Measurements from ENCODE around the gene SLC25A12. TPM values are rescaled to one million over a fixed set of nuclear protein-coding genes. Genes with fewer than 3 reads are reported as not detected.

SLC25A12 gene
- total RNA-seq, 4 donors from 2014 or later, result 37.3 to 61.4 (median 46.3) TPM

- Histone ChIP-seq H3K27me3 (no peaks in the 10 kb centered on the region), H3K27ac (no peak overlapping the region), H3K36me3 (peaks cover 10 to 20% of the 10 kb centered on the region in 2 donors), H3K4me1 (no peaks in the 10 kb centered on the region), H3K9me3 (no peaks in the 10 kb centered on the region), H3K4me3 (replicated peaks in 1 of 3) (no peak overlapping the region)
- TF ChIP-seq CTCF (IDR thresholded peaks at IDR 0.05) (no peak), POLR2A (IDR thresholded peaks at IDR 0.05) (no peak)
- intact Hi-C loops (cut with DNase I), result no loop called here
- no peak for DNase-seq
- 61 to 64% methylated on average over 1 of the region's 1 CpG for WGBS, 2 donors
Observed at GRCh38 chr2:171745141-171745540, 148.9 kb downstream of the SLC25A12 start.

GRCh38 chr2:171742760-171743159, 151.3 kb downstream of the SLC25A12 start:
- WGBS, 2 donors, result 74 to 93% methylated on average over 1 of the region's 1 CpG
- H3K4me3 ChIP-seq (replicated peaks in 1 of 3), result no peak overlapping the region
- no peaks in the 10 kb centered on the region for H3K4me1 ChIP-seq
- no peaks in the 10 kb centered on the region for H3K9me3 ChIP-seq
- H3K27ac ChIP-seq, result no peak overlapping the region
- H3K27me3 ChIP-seq, result no peaks in the 10 kb centered on the region
- H3K36me3 ChIP-seq, result peaks cover 0 to 20% of the 10 kb centered on the region in 2 donors
- intact Hi-C loops (cut with DNase I), result no loop called here
- no peak for DNase-seq
- TF ChIP-seq POLR2A (IDR thresholded peaks at IDR 0.05), result no peak
- TF ChIP-seq CTCF (IDR thresholded peaks at IDR 0.05), result no peak

- no peak overlapping the region for H3K27ac ChIP-seq
- no peak for DNase-seq
- H3K4me1 ChIP-seq, result peaks cover 0 to 2% of the 10 kb centered on the region in 2 donors
- intact Hi-C loops (cut with DNase I), result no loop called here
- H3K4me3 ChIP-seq (replicated peaks in 1 of 3), result no peak overlapping the region
- no peaks in the 10 kb centered on the region for H3K9me3 ChIP-seq
- H3K36me3 ChIP-seq, result peaks cover 0 to 13% of the 10 kb centered on the region in 2 donors
- WGBS, 2 donors, result 72 to 79% methylated on average over 2 of the region's 2 CpGs
- H3K27me3 ChIP-seq, result no peaks in the 10 kb centered on the region
- TF ChIP-seq POLR2A (IDR thresholded peaks at IDR 0.05), result no peak
Observed at GRCh38 chr2:171741189-171741588, 152.9 kb downstream of the SLC25A12 start.

GRCh38 chr2:171735991-171736710, 157.9 kb downstream of the SLC25A12 start:
- peaks cover 0 to 10% of the 10 kb centered on the region in 2 donors for H3K4me1 ChIP-seq
- WGBS, 2 donors, result 86 to 90% methylated on average over 4 of the region's 4 CpGs
- no peaks in the 10 kb centered on the region for H3K27me3 ChIP-seq
- no peaks in the 10 kb centered on the region for H3K9me3 ChIP-seq
- peaks cover under 1 to 5% of the 10 kb centered on the region in 2 donors for H3K36me3 ChIP-seq
- no peak overlapping the region for H3K4me3 ChIP-seq (replicated peaks in 1 of 3)
- intact Hi-C loops (cut with DNase I), result no loop called here
- H3K27ac ChIP-seq, result no peak overlapping the region
- DNase-seq, result no peak
- TF ChIP-seq CTCF (IDR thresholded peaks at IDR 0.05), result no peak
- TF ChIP-seq POLR2A (IDR thresholded peaks at IDR 0.05), result no peak

Small RNA genes lying within 50 kb of the gene (small RNA-seq; reads per million reads assigned to genes)
- gene RNU6-182P, result not detected

Other genes starting within 250 kb of the SLC25A12 start
- gene DYNC1I2, start 206.8 kb downstream of the SLC25A12 start, total RNA-seq, result 100 to 1,000 TPM in 1 of 4 donors, 10 to 100 TPM in 3; 85.5 to 101 (median 98.1) TPM
- 10 to 100 TPM; 34.0 to 68.7 (median 50.4) TPM for gene HAT1, start 28.2 kb upstream of the SLC25A12 start, total RNA-seq
- gene METAP1D, start 105.7 kb upstream of the SLC25A12 start, total RNA-seq, result 10 to 100 TPM in 1 of 4 donors, 1 to 10 TPM in 3; 5.2 to 30.9 (median 7.3) TPM
- gene DLX1, start 191.3 kb upstream of the SLC25A12 start, total RNA-seq, result 1 to 10 TPM in 2 of 4 donors, under 1 TPM in 2; 0.68 to 1.5 (median 1.0) TPM
- gene DLX2, start 208.7 kb upstream of the SLC25A12 start, total RNA-seq, result under 1 TPM in 3 of 4 donors, not detected in 1; 0.25 to 0.78 (median 0.40) TPM